SJCRH30 (cell line): Measurements from ENCODE around the gene SUGCT. TPM values are rescaled to one million over a fixed set of nuclear protein-coding genes. Genes with fewer than 3 reads are reported as not detected.
A peak's percentile ranks its signal among the peaks of the same experiment; 100 is the strongest.

ENCODE experiments used
- DNase-seq, 2 experiments: peaks; one replicate each; pipeline ENCODE4 v3.0.0-alpha.2; 2015 to 2020
- H3K27ac ChIP-seq: fragments of 250-450 bp; sonication (Bioruptor Pico); 2 replicates; pipeline ENCODE4 v1.5.1; 2020; ENCODE audit warnings: mild to moderate bottlenecking, moderate library complexity
- H3K27me3 ChIP-seq: fragments of 250-450 bp; sonication (Bioruptor Pico); 2 replicates; pipeline ENCODE4 v1.5.1; 2020; ENCODE audit warnings: mild to moderate bottlenecking, moderate library complexity
- H3K36me3 ChIP-seq: fragments of 250-450 bp; sonication (Bioruptor Pico); 2 replicates; pipeline ENCODE4 v1.5.1; 2020; ENCODE audit warnings: mild to moderate bottlenecking, moderate library complexity
- H3K4me1 ChIP-seq: fragments of 250-450 bp; sonication (Bioruptor Pico); 2 replicates; pipeline ENCODE4 v1.5.1; 2020; ENCODE audit warnings: mild to moderate bottlenecking, moderate library complexity
- H3K4me3 ChIP-seq: fragments of 250-450 bp; sonication (Bioruptor Pico); 2 replicates; pipeline ENCODE4 v1.5.1; 2020; ENCODE audit warnings: mild to moderate bottlenecking, moderate library complexity
- H3K9me3 ChIP-seq: fragments of 250-450 bp; sonication (Bioruptor Pico); replicated peaks from 2 replicates; pipeline ENCODE4 v1.5.1; 2020; ENCODE audit warnings: mild to moderate bottlenecking, moderate library complexity
- total RNA-seq: library from RNA; depleted of rRNA; stranded (reverse); fragments of >200 nt; shearing (Covaris generic); gene quantifications from 2 replicates; pipeline ENCODE4 v1.2.3, GENCODE V29; 2014

The SUGCT gene
- total RNA-seq, 1 experiment from 2014 or later: 4.8 TPM

GRCh38 chr7:40432046-40432445, 297.2 kb downstream of the SUGCT start:
- H3K4me1 ChIP-seq: peaks cover 1% of the 10 kb centered on the region; the same call in 1 of the 2 replicates
- no peak for DNase-seq
- no peaks in the 10 kb centered on the region for H3K27me3 ChIP-seq
- H3K9me3 ChIP-seq: no peaks in the 10 kb centered on the region; the same call in 1 of the 2 replicates
- no peak overlapping the region for H3K27ac ChIP-seq
- H3K36me3 ChIP-seq: no peaks in the 10 kb centered on the region
- no peak overlapping the region for H3K4me3 ChIP-seq

- Histone ChIP-seq H3K36me3 (no peaks in the 10 kb centered on the region), H3K9me3 (no peaks in the 10 kb centered on the region; the same call in 1 of the 2 replicates), H3K27ac (no peak overlapping the region), H3K27me3 (no peaks in the 10 kb centered on the region), H3K4me1 (peaks cover 11% of the 10 kb centered on the region; the same call in 1 of the 2 replicates), H3K4me3 (no peak overlapping the region)
- DNase-seq: no peak
Observed at GRCh38 chr7:40436710-40437109, 301.9 kb downstream of the SUGCT start.

GRCh38 chr7:40437498-40437897, 302.7 kb downstream of the SUGCT start:
- H3K4me3 ChIP-seq: no peak overlapping the region
- peaks cover 11% of the 10 kb centered on the region; the same call in 1 of the 2 replicates for H3K4me1 ChIP-seq
- H3K27me3 ChIP-seq: no peaks in the 10 kb centered on the region
- peak overlapping the region; percentile 1; the same call in 1 of the 2 replicates for H3K27ac ChIP-seq
- H3K9me3 ChIP-seq: no peaks in the 10 kb centered on the region; the same call in 1 of the 2 replicates
- H3K36me3 ChIP-seq: no peaks in the 10 kb centered on the region
- DNase-seq: peak; percentile 5 to 10

- Histone ChIP-seq H3K27ac (peak overlapping the region; percentile 1; the same call in 1 of the 2 replicates), H3K4me3 (no peak overlapping the region), H3K27me3 (no peaks in the 10 kb centered on the region), H3K4me1 (peaks cover 11% of the 10 kb centered on the region; the same call in 1 of the 2 replicates), H3K36me3 (no peaks in the 10 kb centered on the region), H3K9me3 (no peaks in the 10 kb centered on the region; the same call in none of the 2 replicates)
- DNase-seq: no peak
Observed at GRCh38 chr7:40437936-40438634, 303.3 kb downstream of the SUGCT start.

- H3K36me3 ChIP-seq: no peaks in the 10 kb centered on the region
- no peaks in the 10 kb centered on the region for H3K27me3 ChIP-seq
- no peak for DNase-seq
- no peak overlapping the region for H3K4me3 ChIP-seq
- H3K9me3 ChIP-seq: no peaks in the 10 kb centered on the region; the same call in none of the 2 replicates
- H3K27ac ChIP-seq: no peak overlapping the region
- peaks cover 11% of the 10 kb centered on the region; the same call in 1 of the 2 replicates for H3K4me1 ChIP-seq
Observed at GRCh38 chr7:40439686-40440085, 304.9 kb downstream of the SUGCT start.

GRCh38 chr7:40447345-40447744, 312.5 kb downstream of the SUGCT start:
- Histone ChIP-seq H3K36me3 (no peaks in the 10 kb centered on the region), H3K9me3 (no peaks in the 10 kb centered on the region; the same call in 1 of the 2 replicates), H3K27ac (no peak overlapping the region), H3K4me3 (no peak overlapping the region), H3K27me3 (no peaks in the 10 kb centered on the region), H3K4me1 (no peaks in the 10 kb centered on the region)
- peak in 1 of 2 experiments; percentile 34 for DNase-seq

- no peak overlapping the region for H3K4me3 ChIP-seq
- no peak for DNase-seq
- no peaks in the 10 kb centered on the region for H3K36me3 ChIP-seq
- H3K27ac ChIP-seq: no peak overlapping the region
- H3K4me1 ChIP-seq: no peaks in the 10 kb centered on the region
- no peaks in the 10 kb centered on the region for H3K27me3 ChIP-seq
- no peaks in the 10 kb centered on the region for H3K9me3 ChIP-seq
Observed at GRCh38 chr7:40455485-40455884, 320.7 kb downstream of the SUGCT start.

- H3K9me3 ChIP-seq: no peaks in the 10 kb centered on the region
- no peaks in the 10 kb centered on the region for H3K4me1 ChIP-seq
- no peak overlapping the region for H3K4me3 ChIP-seq
- no peak for DNase-seq
- no peaks in the 10 kb centered on the region for H3K36me3 ChIP-seq
- no peak overlapping the region for H3K27ac ChIP-seq
- no peaks in the 10 kb centered on the region for H3K27me3 ChIP-seq
Observed at GRCh38 chr7:40457776-40458480, 323.1 kb downstream of the SUGCT start.

- DNase-seq: peak in 1 of 2 experiments; percentile 17
- H3K27me3 ChIP-seq: no peaks in the 10 kb centered on the region
- H3K36me3 ChIP-seq: no peaks in the 10 kb centered on the region
- H3K27ac ChIP-seq: no peak overlapping the region
- no peak overlapping the region for H3K4me3 ChIP-seq
- no peaks in the 10 kb centered on the region for H3K9me3 ChIP-seq
- H3K4me1 ChIP-seq: no peaks in the 10 kb centered on the region
Observed at GRCh38 chr7:40463446-40463845, 328.6 kb downstream of the SUGCT start.

GRCh38 chr7:40468891-40469864, 334.4 kb downstream of the SUGCT start:
- H3K9me3 ChIP-seq: no peaks in the 10 kb centered on the region
- no peaks in the 10 kb centered on the region for H3K27me3 ChIP-seq
- no peak overlapping the region for H3K27ac ChIP-seq
- H3K4me1 ChIP-seq: no peaks in the 10 kb centered on the region
- no peak for DNase-seq
- H3K4me3 ChIP-seq: no peak overlapping the region
- no peaks in the 10 kb centered on the region for H3K36me3 ChIP-seq

GRCh38 chr7:40470091-40470592, 335.3 kb downstream of the SUGCT start:
- Histone ChIP-seq H3K4me3 (no peak overlapping the region), H3K27ac (no peak overlapping the region), H3K9me3 (no peaks in the 10 kb centered on the region)

GRCh38 chr7:40470817-40471216, 336.0 kb downstream of the SUGCT start:
- Histone ChIP-seq H3K36me3 (no peaks in the 10 kb centered on the region), H3K27ac (no peak overlapping the region), H3K4me1 (no peaks in the 10 kb centered on the region), H3K27me3 (no peaks in the 10 kb centered on the region), H3K4me3 (no peak overlapping the region), H3K9me3 (no peaks in the 10 kb centered on the region)
- DNase-seq: no peak

More at GRCh38 chr7:40470091-40470592, 335.3 kb downstream of the SUGCT start:
- no peaks in the 10 kb centered on the region for H3K36me3 ChIP-seq
- H3K4me1 ChIP-seq: no peaks in the 10 kb centered on the region
- no peak for DNase-seq
- H3K27me3 ChIP-seq: no peaks in the 10 kb centered on the region

- Histone ChIP-seq H3K4me3 (no peak overlapping the region), H3K9me3 (no peaks in the 10 kb centered on the region), H3K27ac (no peak overlapping the region), H3K4me1 (no peaks in the 10 kb centered on the region), H3K36me3 (no peaks in the 10 kb centered on the region), H3K27me3 (no peaks in the 10 kb centered on the region)
- DNase-seq: no peak
Observed at GRCh38 chr7:40471891-40472290, 337.1 kb downstream of the SUGCT start.
